Measurements from ENCODE around the gene CHST13. TPM values are rescaled to one million over a fixed set of nuclear protein-coding genes. Genes with fewer than 3 reads are reported as not detected.

Gene CHST13
- total RNA-seq, 1 donor from 2014 or later: 4.2 TPM

DNA sequence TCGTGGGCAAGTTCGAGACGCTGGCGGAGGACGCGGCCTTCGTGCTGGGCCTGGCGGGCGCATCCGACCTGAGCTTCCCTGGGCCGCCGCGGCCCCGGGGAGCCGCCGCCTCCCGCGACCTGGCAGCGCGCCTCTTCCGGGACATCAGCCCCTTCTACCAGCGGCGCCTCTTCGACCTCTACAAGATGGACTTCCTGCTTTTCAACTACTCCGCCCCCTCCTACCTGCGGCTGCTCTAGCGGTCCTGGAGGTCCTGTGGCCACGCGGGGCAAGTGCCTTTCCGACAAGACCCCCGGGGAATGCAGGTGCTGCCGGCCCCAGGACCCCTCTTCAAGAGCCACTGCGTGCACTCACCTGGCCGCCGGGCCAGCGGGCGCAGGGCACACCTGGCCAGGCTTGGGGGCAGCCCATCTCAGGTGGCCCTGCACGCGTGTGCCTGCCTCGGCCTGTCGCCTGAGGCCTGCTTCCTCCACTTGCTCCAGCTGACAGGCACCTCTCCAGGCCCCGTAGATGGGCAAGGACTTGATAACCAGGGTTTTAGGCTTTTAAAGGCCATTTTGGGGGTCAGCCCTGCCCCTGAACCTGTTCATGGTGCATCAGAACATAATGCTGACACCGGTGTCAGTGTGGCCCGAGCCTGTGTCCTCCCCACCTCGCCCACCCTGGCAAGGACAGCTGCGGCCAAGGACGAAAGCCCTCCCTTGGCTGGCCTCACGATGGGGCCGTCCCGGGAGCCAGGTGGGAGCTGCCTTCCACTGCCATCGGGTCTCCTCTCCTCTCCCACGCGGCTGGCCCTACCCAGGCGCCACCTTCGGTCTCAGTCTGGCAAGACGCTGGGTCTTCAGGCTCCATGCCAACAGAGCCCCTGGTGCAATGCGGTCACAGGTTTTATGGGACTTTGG is 18.6 kb downstream of the CHST13 start:
- H3K4me1 ChIP-seq: no peaks in the 10 kb centered on the region
- intact Hi-C loops (cut with DNase I): no loop called here
- H3K36me3 ChIP-seq: no peaks in the 10 kb centered on the region
- H3K27ac ChIP-seq: no peak overlapping the region
- DNase-seq (ENCODE audit: extremely low spot score in 2 of 2): no peak
- no peak overlapping the region for H3K4me3 ChIP-seq
- H3K27me3 ChIP-seq: no peaks in the 10 kb centered on the region
- no peaks in the 10 kb centered on the region for H3K9me3 ChIP-seq
- TF ChIP-seq, protein P1, sequence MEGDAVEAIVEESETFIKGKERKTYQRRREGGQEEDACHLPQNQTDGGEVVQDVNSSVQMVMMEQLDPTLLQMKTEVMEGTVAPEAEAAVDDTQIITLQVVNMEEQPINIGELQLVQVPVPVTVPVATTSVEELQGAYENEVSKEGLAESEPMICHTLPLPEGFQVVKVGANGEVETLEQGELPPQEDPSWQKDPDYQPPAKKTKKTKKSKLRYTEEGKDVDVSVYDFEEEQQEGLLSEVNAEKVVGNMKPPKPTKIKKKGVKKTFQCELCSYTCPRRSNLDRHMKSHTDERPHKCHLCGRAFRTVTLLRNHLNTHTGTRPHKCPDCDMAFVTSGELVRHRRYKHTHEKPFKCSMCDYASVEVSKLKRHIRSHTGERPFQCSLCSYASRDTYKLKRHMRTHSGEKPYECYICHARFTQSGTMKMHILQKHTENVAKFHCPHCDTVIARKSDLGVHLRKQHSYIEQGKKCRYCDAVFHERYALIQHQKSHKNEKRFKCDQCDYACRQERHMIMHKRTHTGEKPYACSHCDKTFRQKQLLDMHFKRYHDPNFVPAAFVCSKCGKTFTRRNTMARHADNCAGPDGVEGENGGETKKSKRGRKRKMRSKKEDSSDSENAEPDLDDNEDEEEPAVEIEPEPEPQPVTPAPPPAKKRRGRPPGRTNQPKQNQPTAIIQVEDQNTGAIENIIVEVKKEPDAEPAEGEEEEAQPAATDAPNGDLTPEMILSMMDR (IDR thresholded peaks at IDR 0.05): no peak
- TF ChIP-seq POLR2AphosphoS5 (IDR thresholded peaks at IDR 0.05; ENCODE audit: insufficient read depth in 1 of 2, low read depth in 1 of 2): no peak
- TF ChIP-seq POLR2A (IDR thresholded peaks at IDR 0.05): no peak

DNA sequence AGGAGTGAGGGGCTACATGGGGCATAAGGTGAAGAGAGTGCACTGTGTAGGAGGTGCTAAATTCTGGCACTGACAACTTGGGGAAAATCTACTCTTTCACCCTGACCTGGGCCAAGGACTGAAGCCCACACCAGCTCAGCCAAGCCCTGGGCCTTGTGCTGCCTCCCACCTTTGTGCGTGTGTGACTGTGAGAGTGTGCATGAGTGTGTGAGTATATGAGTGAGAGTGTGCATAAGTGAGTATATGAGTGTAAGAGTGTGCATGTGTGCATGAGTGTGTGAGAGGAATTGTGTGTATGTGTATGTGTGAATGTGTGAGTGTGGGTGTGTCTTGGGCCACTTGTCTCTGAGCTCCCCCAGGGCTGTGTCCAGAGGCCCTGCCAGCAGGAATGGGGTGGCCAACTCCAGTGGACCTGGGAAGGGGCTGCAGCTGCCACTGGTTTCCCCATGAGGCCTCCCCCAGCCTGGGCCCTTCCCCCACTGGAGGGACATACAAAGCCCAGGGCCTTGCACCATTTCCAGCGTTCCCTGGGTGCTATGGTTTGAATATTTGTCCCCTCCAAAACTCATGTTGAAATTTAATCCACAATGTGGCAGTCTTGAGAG is 19.6 kb downstream of the CHST13 start:
- no peak for TF ChIP-seq POLR2AphosphoS5 (IDR thresholded peaks at IDR 0.05; ENCODE audit: insufficient read depth in 1 of 2, low read depth in 1 of 2)
- no peak for TF ChIP-seq POLR2A (IDR thresholded peaks at IDR 0.05)
- TF ChIP-seq, protein P1 (IDR thresholded peaks at IDR 0.05): no peak
- H3K4me3 ChIP-seq: no peak overlapping the region
- DNase-seq (ENCODE audit: extremely low spot score in 2 of 2): no peak
- no peaks in the 10 kb centered on the region for H3K9me3 ChIP-seq
- H3K4me1 ChIP-seq: no peaks in the 10 kb centered on the region
- H3K36me3 ChIP-seq: no peaks in the 10 kb centered on the region
- no peaks in the 10 kb centered on the region for H3K27me3 ChIP-seq
- H3K27ac ChIP-seq: no peak overlapping the region
- intact Hi-C loops (cut with DNase I): no loop called here

DNA sequence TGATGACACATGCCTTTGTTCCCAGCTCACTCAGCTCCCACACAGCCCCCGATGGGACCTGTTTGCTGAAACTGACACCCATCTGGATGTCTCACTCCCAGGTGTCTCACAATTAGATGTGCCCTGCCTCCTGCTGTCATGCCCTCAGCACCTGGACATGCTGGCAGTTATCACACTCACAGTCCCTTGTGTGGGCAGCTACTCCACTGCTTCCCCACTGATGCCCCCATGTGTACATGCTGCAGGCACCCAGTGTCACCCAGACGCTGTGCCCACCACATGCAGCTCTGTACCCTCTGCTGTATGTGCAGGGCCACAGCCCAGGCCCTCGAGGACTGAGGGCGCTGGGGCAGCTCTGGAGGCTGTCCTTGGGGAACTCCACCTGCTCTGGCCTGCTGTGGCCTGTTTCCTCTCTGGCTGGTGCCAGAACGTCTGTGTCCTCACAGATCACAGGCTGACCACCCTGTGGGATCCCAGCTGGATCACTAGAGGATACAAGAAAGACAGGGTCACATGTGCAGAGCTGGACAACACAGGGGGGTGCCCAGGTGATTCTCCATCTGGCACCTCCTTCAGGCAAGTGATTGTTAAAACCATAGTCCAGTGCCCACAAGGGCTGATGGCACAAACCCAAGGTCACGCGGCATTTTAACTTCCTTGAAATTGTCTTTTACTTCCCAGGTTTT is 20.8 kb downstream of the CHST13 start:
- no peak for DNase-seq (ENCODE audit: extremely low spot score in 2 of 2)
- Histone ChIP-seq H3K27ac (no peak overlapping the region), H3K4me3 (no peak overlapping the region), H3K36me3 (no peaks in the 10 kb centered on the region), H3K4me1 (no peaks in the 10 kb centered on the region), H3K9me3 (no peaks in the 10 kb centered on the region), H3K27me3 (no peaks in the 10 kb centered on the region)
- no peak for TF ChIP-seq POLR2A (IDR thresholded peaks at IDR 0.05)
- TF ChIP-seq POLR2AphosphoS5 (IDR thresholded peaks at IDR 0.05; ENCODE audit: insufficient read depth in 1 of 2, low read depth in 1 of 2): no peak
- TF ChIP-seq, protein P1 (IDR thresholded peaks at IDR 0.05): no peak
- intact Hi-C loops (cut with DNase I): no loop called here

DNA sequence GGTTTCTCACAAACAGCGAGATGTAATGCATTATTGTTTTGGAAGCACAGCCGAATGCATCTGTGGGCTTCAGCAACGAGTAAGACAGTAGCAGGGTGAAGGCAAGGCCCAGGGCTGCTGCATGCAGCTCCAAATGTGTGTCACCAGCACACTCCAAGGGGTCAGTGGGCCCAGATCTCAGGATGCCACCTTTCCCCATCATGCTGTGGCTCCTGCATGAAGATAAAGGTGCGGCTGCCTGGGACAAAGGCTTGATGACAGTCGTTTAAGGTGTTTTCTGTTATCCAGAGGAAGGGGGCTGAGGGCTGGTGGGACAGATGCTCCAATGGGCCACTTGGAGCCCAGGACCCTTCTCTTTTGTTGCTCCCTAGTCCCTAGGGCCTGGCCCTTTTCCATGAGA is 21.6 kb downstream of the CHST13 start:
- intact Hi-C loops (cut with DNase I): no loop called here
- Histone ChIP-seq H3K9me3 (no peaks in the 10 kb centered on the region), H3K27me3 (no peaks in the 10 kb centered on the region), H3K36me3 (no peaks in the 10 kb centered on the region), H3K4me1 (no peaks in the 10 kb centered on the region), H3K4me3 (no peak overlapping the region), H3K27ac (no peak overlapping the region)
- TF ChIP-seq POLR2A (IDR thresholded peaks at IDR 0.05): no peak
- TF ChIP-seq POLR2AphosphoS5 (IDR thresholded peaks at IDR 0.05; ENCODE audit: insufficient read depth in 1 of 2, low read depth in 1 of 2): no peak
- TF ChIP-seq, protein P1 (IDR thresholded peaks at IDR 0.05): no peak
- DNase-seq (ENCODE audit: extremely low spot score in 2 of 2): no peak
